H1 (cell line): ENCODE results near the gene PFKM. TPM values are rescaled to one million over a fixed set of nuclear protein-coding genes. Genes with fewer than 3 reads are reported as not detected.

ENCODE experiments used
- ASH2L ChIP-seq: fragments of 200-600, 300-600 bp; sonication (generic); IDR thresholded peaks from one replicate; pipeline ENCODE4 v1.7.1; 2017; ENCODE audit warnings: low read length
- ATF2 ChIP-seq: IDR thresholded peaks from 2 replicates; pipeline ENCODE4 v1.6.1; 2012; ENCODE audit warnings: low read length, inconsistent platforms
- CHD7 ChIP-seq: fragments of 300-600 bp; sonication (generic); IDR thresholded peaks from 2 replicates; pipeline ENCODE4 v1.7.1; 2012; ENCODE audit warnings: low read length, moderate library complexity, mild to moderate bottlenecking, inconsistent platforms; ENCODE audit not compliant: insufficient replicate concordance
- RAD21 ChIP-seq, 2 experiments: IDR thresholded peaks in 1 of 2; conservative IDR thresholded peaks in 1 of 2; 2 replicates each; pipeline ENCODE4 v1.6.1; 2011; ENCODE audit warnings: low read depth in 2 of 2, low read length in 2 of 2, improper control_type of control experiment in 1 of 2, inconsistent platforms in 1 of 2, mild to moderate bottlenecking in 1 of 2, moderate library complexity in 1 of 2
- SIN3A ChIP-seq, 2 experiments: IDR thresholded peaks in 1 of 2; conservative IDR thresholded peaks in 1 of 2; 2 replicates each; pipeline ENCODE4 v1.6.1; 2011 to 2012; ENCODE audit warnings: low read length in 2 of 2, improper control_type of control experiment in 1 of 2, low read depth in 1 of 2, mild to moderate bottlenecking in 1 of 2
- SP2 ChIP-seq: IDR thresholded peaks from 2 replicates; pipeline ENCODE4 v1.6.1; 2012; ENCODE audit warnings: mild to moderate bottlenecking, low read length, inconsistent platforms
- TAF1 ChIP-seq: IDR thresholded peaks from 2 replicates; pipeline ENCODE4 v1.6.1; 2011; ENCODE audit warnings: mild to moderate bottlenecking, low read depth, low read length
- TCF12 ChIP-seq: IDR thresholded peaks from 2 replicates; pipeline ENCODE4 v1.6.1; 2011; ENCODE audit warnings: low read depth, mild to moderate bottlenecking, low read length
- polyA plus RNA-seq, 7 experiments: library from polyadenylated mRNA; depleted of rRNA in 3 of 7; stranded (reverse) in 5 of 7; unstranded in 2 of 7; fragments of >200 nt in 5 of 7; fragments of 200-250 nt in 2 of 7; gene quantifications; 1 replicate in 5 of 7; 2 replicates in 1 of 7; 4 replicates in 1 of 7; pipeline versions ENCODE4 v1.2.1 to v1.2.3, GENCODE V29; 2011 to 2013; ENCODE audit warnings: missing spikeins in 2 of 7, mixed read lengths in 2 of 7
- total RNA-seq: library from RNA; stranded (reverse); fragmentation: NEBNext Ultra II Directional; extraction: Animal tissue kit (Norgen Biotek cat#: 25700); gene quantifications from 2 replicates; pipeline ENCODE4 v1.2.1, GENCODE V29; 2021

Gene PFKM
- total and polyA plus RNA-seq, 2 of the 8 experiments (the other 6 are each of a cell fraction or from before 2014, with no cell fraction given), result 62.6 to 106 TPM

DNA sequence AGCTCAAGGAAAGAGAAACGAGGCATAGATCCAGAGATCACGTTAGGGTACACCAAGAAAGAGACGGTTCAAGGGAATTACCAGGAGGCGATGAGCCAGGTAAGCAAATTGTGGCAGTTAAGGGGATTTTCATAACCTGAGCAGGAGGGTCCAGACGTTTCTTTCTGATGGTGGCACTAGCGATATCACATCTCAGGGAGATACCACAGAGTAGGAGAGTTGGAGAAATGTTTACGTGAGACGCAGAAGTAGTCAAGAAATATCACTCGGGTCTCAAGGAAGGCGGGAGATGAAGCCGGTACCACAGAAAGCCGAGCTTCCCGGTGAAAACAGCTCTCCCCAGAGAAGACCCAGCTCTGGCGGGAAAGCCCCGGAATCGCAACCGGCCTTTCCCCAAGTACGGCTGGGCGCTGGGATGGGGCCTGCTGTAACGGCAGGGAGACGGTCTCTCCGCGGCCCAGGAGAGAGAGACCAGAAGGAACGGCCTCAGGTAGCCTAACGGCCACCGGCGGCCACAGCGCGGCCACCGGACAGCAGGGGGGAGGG is 13.8 kb upstream of the PFKM start (continued):
- TF ChIP-seq CHD7 (no peak), ATF2 (no peak), ASH2L (no peak), TAF1 (no peak), SP2 (no peak), SIN3A (conservative IDR thresholded peaks at IDR 0.05 in 1 of 2, IDR thresholded peaks at IDR 0.05 in 1 of 2; ENCODE audit: low read depth in 1 of 2, low read length in 2 of 2) (no peak; a peak in 1 of 4 replicates), TCF12 (no peak), RAD21 (IDR thresholded peaks at IDR 0.05 in 1 of 2, conservative IDR thresholded peaks at IDR 0.05 in 1 of 2; ENCODE audit: low read depth in 2 of 2, low read length in 2 of 2) (no peak)
